Memory B cell (primary cell): Measurements from ENCODE around the gene SMIM45.
A peak's percentile ranks its signal among the peaks of the same experiment; 100 is the strongest.

Experiments
- ATAC-seq: fragments of 150-1000 bp; cut with Tn5 transposase; 2 replicates; pipeline ENCODE4 v1.10.0; 2021; ENCODE audit warnings: low read depth, mild to moderate bottlenecking, moderate library complexity
- DNase-seq, 2 donors: peaks; one replicate each; pipeline ENCODE4 v3.0.0; 2022; ENCODE audit warnings: low spot score in 2 of 2
- H3K27ac Mint-ChIP-seq: one replicate; pipeline ENCODE4 v1.8.0; 2022; ENCODE audit warnings: mild to moderate bottlenecking, moderate library complexity, mixed read lengths
- H3K27me3 Mint-ChIP-seq: one replicate; pipeline ENCODE4 v1.8.0; 2022; ENCODE audit warnings: mixed read lengths
- H3K36me3 Mint-ChIP-seq: one replicate; pipeline ENCODE4 v1.8.0; 2022; ENCODE audit warnings: mild to moderate bottlenecking, mixed read lengths
- H3K4me1 Mint-ChIP-seq: one replicate; pipeline ENCODE4 v1.8.0; 2022; ENCODE audit warnings: mixed read lengths
- H3K4me3 Mint-ChIP-seq: one replicate; pipeline ENCODE4 v1.8.0; 2022; ENCODE audit warnings: mild to moderate bottlenecking, moderate library complexity, mixed read lengths
- H3K9me3 Mint-ChIP-seq: one replicate; pipeline ENCODE4 v1.8.0; 2022; ENCODE audit warnings: mixed read lengths

Gene SMIM45

GRCh38 chr22:41922328-41922727, 29.6 kb upstream of the SMIM45 start:
- peaks cover 18% of the 10 kb centered on the region for H3K36me3 Mint-ChIP-seq
- peak; percentile 45 to 55 for DNase-seq
- peak overlapping the region; percentile 78 for H3K4me3 Mint-ChIP-seq
- peaks cover 44% of the 10 kb centered on the region for H3K4me1 Mint-ChIP-seq
- H3K27ac Mint-ChIP-seq, result peak overlapping the region; percentile 100
- no peaks in the 10 kb centered on the region for H3K9me3 Mint-ChIP-seq
- ATAC-seq, result no peak
- no peaks in the 10 kb centered on the region for H3K27me3 Mint-ChIP-seq

GRCh38 chr22:41922940-41923594, 28.9 kb upstream of the SMIM45 start:
- peak; percentile 39 to 49 for DNase-seq
- H3K9me3 Mint-ChIP-seq, result no peaks in the 10 kb centered on the region
- H3K4me1 Mint-ChIP-seq, result peaks cover 43% of the 10 kb centered on the region
- H3K36me3 Mint-ChIP-seq, result peaks cover 18% of the 10 kb centered on the region
- no peaks in the 10 kb centered on the region for H3K27me3 Mint-ChIP-seq
- H3K4me3 Mint-ChIP-seq, result peak overlapping the region; percentile 73
- peak overlapping the region; percentile 100 for H3K27ac Mint-ChIP-seq
- ATAC-seq, result no peak

GRCh38 chr22:41923595-41924276, 28.2 kb upstream of the SMIM45 start:
- peak overlapping the region; percentile 100 for H3K27ac Mint-ChIP-seq
- H3K27me3 Mint-ChIP-seq, result no peaks in the 10 kb centered on the region
- peak overlapping the region; percentile 100 for H3K4me3 Mint-ChIP-seq
- H3K9me3 Mint-ChIP-seq, result no peaks in the 10 kb centered on the region
- peak in 1 of 2 donors; percentile 39 for DNase-seq
- peaks cover 46% of the 10 kb centered on the region for H3K4me1 Mint-ChIP-seq
- H3K36me3 Mint-ChIP-seq, result peaks cover 18% of the 10 kb centered on the region
- ATAC-seq, result no peak

GRCh38 chr22:41925783-41926460, 26.0 kb upstream of the SMIM45 start:
- peak overlapping the region; percentile 100 for H3K27ac Mint-ChIP-seq
- H3K36me3 Mint-ChIP-seq, result peaks cover 18% of the 10 kb centered on the region
- DNase-seq (peak; percentile 91), ATAC-seq (peak; percentile 41)
- H3K4me1 Mint-ChIP-seq, result peaks cover 47% of the 10 kb centered on the region
- no peaks in the 10 kb centered on the region for H3K9me3 Mint-ChIP-seq
- peak overlapping the region; percentile 100 for H3K4me3 Mint-ChIP-seq
- H3K27me3 Mint-ChIP-seq, result no peaks in the 10 kb centered on the region

GRCh38 chr22:41927813-41928212, 24.1 kb upstream of the SMIM45 start:
- DNase-seq, result no peak
- no peak for ATAC-seq
- Mint-ChIP-seq H3K4me1 (peaks cover 49% of the 10 kb centered on the region), H3K9me3 (no peaks in the 10 kb centered on the region), H3K36me3 (peaks cover 14% of the 10 kb centered on the region), H3K4me3 (peak overlapping the region; percentile 71), H3K27me3 (no peaks in the 10 kb centered on the region), H3K27ac (peak overlapping the region; percentile 98)

GRCh38 chr22:41928593-41929417, 23.1 kb upstream of the SMIM45 start:
- ATAC-seq (no peak), DNase-seq (peak in 1 of 2 donors; percentile 38)
- Mint-ChIP-seq H3K4me1 (peaks cover 49% of the 10 kb centered on the region), H3K36me3 (peaks cover 8% of the 10 kb centered on the region), H3K4me3 (peak overlapping the region; percentile 72), H3K27me3 (no peaks in the 10 kb centered on the region), H3K9me3 (no peaks in the 10 kb centered on the region), H3K27ac (peak overlapping the region; percentile 98)

GRCh38 chr22:41929418-41929810, 22.5 kb upstream of the SMIM45 start:
- H3K4me3 Mint-ChIP-seq, result peak overlapping the region; percentile 72
- ATAC-seq, result no peak
- H3K4me1 Mint-ChIP-seq, result peaks cover 53% of the 10 kb centered on the region

GRCh38 chr22:41931701-41932269, 20.2 kb upstream of the SMIM45 start:
- peak overlapping the region; percentile 100 for H3K27ac Mint-ChIP-seq
- H3K36me3 Mint-ChIP-seq, result no peaks in the 10 kb centered on the region
- peak; percentile 18 for ATAC-seq
- H3K4me1 Mint-ChIP-seq, result peaks cover 67% of the 10 kb centered on the region
- DNase-seq, result peak; percentile 65 to 71
- no peaks in the 10 kb centered on the region for H3K27me3 Mint-ChIP-seq
- H3K4me3 Mint-ChIP-seq, result peak overlapping the region; percentile 46
- no peaks in the 10 kb centered on the region for H3K9me3 Mint-ChIP-seq

More at GRCh38 chr22:41929418-41929810, 22.5 kb upstream of the SMIM45 start:
- Mint-ChIP-seq H3K36me3 (peaks cover 8% of the 10 kb centered on the region), H3K27ac (peak overlapping the region; percentile 98), H3K27me3 (no peaks in the 10 kb centered on the region), H3K9me3 (no peaks in the 10 kb centered on the region)
- DNase-seq, result no peak

- Mint-ChIP-seq H3K27ac (peak overlapping the region; percentile 100), H3K36me3 (no peaks in the 10 kb centered on the region), H3K27me3 (no peaks in the 10 kb centered on the region), H3K4me3 (no peak overlapping the region), H3K9me3 (no peaks in the 10 kb centered on the region), H3K4me1 (peaks cover 69% of the 10 kb centered on the region)
- no peak for ATAC-seq
- no peak for DNase-seq
These were observed 19.6 kb upstream of the SMIM45 start for GRCh38 chr22:41932353-41932752.

- DNase-seq, result peak; percentile 31 to 44
- no peaks in the 10 kb centered on the region for H3K36me3 Mint-ChIP-seq
- no peaks in the 10 kb centered on the region for H3K9me3 Mint-ChIP-seq
- peak overlapping the region; percentile 37 for H3K4me3 Mint-ChIP-seq
- no peaks in the 10 kb centered on the region for H3K27me3 Mint-ChIP-seq
- peaks cover 64% of the 10 kb centered on the region for H3K4me1 Mint-ChIP-seq
- H3K27ac Mint-ChIP-seq, result peak overlapping the region; percentile 100
- ATAC-seq, result peak; percentile 1
These were observed 18.4 kb upstream of the SMIM45 start for GRCh38 chr22:41933411-41934177.

- Mint-ChIP-seq H3K27ac (peak overlapping the region; percentile 100), H3K27me3 (no peaks in the 10 kb centered on the region), H3K4me1 (peaks cover 65% of the 10 kb centered on the region), H3K9me3 (no peaks in the 10 kb centered on the region), H3K4me3 (peak overlapping the region; percentile 3), H3K36me3 (no peaks in the 10 kb centered on the region)
- DNase-seq, result peak in 1 of 2 donors; percentile 23
- ATAC-seq, result no peak
These were observed 17.5 kb upstream of the SMIM45 start for GRCh38 chr22:41934284-41935014.

- Mint-ChIP-seq H3K4me1 (peaks cover 67% of the 10 kb centered on the region), H3K9me3 (no peaks in the 10 kb centered on the region), H3K36me3 (no peaks in the 10 kb centered on the region), H3K4me3 (peak overlapping the region; percentile 3), H3K27me3 (no peaks in the 10 kb centered on the region), H3K27ac (peak overlapping the region; percentile 100)
- DNase-seq, result peak in 1 of 2 donors; percentile 47
- no peak for ATAC-seq
These were observed 17.0 kb upstream of the SMIM45 start for GRCh38 chr22:41935015-41935351.
